ENCODE measurements around the gene TGM4.

TGM4 gene

GRCh38 chr3:44957986-44958385, 83.6 kb downstream of the TGM4 start:
- DNase-seq: no peak

DNA sequence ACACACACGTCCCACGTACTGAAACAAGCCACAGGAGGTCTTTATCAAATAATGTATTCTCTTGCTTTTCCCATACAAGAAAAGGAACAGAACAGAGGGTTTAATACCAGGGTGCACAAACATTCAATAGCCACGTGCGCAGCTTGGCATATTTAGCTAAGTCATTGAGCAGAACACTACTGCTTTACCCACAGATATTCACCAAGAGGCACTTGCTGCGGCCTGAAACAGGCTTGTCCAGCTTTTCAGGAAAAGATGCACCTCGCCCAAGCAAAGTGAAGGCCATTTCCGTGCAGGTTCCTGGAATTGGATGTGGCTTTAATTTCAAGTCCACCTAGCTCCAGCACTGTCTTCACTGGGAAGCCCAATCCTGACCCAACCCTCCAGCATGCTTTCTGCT, 84.0 kb downstream of the TGM4 start:
- DNase-seq: no peak

DNA sequence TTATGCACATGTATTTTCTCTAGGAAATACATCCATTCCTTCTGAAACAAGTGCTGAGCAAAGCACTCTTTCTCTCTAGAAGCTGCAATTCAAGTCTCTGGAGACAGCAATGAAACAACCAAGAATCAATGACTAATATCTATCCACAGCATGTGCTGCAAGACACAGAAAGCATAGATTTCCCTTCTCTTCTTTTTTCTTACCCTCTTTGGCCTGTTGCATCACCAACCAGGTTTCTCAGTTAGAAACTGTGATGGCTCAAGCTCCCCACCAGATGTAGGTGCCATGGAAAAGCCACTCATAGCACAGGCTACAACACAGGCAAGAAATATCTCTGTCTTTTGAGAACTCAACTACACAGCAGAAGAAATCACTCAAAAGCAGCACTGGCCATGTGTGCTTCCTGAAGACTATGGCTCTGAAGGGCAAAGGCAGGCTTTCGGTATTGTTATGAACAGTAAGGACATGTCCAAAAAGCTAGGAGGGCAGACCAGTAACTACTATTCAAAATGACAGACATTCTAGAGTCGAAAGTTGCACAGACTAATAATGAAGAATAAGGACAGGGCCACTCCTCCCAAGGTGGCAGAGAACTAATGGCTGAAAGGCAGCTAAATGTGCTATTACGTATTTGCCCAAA, 86.1 kb downstream of the TGM4 start:
- DNase-seq: peak; percentile 29

DNA sequence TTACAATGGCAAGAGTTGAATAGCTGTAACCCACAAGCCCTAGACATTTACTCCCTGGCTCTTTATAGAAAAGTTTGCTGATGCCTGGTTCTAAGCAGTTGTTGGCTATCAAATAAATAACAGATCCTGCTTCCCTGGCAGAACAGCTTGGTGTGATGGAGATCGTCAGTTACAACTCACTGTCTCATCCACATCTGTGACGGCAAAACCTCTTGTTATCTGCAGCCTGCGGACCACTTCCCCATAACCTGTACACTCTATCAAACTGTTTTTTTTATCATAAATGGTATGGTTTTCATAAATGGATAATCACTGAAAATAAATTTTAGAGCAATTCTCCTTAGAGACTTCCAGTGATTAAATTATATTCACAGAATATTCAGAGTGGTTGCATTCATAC, 87.5 kb downstream of the TGM4 start:
- DNase-seq: peak; percentile 63

DNA sequence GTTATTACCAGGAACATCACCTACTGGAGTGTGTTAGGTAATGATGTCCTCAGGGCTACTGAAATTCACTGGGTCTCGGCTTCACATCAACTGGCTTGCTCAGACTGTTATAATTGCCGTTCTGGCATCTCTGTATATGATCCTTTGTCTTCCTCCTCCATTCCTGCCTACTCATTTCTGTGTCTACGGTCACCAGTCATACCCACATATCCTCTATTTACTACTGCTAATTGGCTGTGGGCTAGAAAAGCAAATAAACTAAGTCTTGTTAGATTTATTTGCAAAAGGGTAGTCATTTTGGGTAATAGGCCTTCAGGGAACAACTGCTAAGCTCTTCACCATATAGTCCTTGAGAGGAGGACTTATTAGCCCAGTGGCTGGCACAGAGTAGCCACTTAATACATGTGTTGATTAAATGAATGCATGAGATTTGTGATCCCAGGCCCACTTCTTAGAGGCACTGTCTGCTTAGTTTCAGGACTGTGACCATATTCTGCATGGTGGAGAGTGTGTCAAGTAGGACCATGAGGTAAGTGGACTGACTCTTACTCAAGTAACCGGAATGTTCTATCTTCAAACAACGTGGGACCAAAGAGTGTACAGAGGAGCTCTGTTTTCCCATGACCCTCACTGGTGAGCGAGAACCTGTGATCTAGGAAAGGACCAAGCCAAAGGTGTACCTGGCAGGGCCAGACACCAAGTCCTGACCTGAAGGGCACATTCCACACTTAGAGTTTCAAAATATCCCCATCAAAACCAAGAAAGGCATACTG, 88.4 kb downstream of the TGM4 start:
- no peak for DNase-seq

GRCh38 chr3:44963571-44964325, 89.3 kb downstream of the TGM4 start:
- no peak for DNase-seq

Data from hematopoietic multipotent progenitor cell treated with erythropoietin and hydrocortisone succinate and interleukin-3 and kit ligand, for 4 days (in vitro differentiated cells).